CD4-positive, CD25-positive, alpha-beta regulatory T cell (primary cell): ENCODE data around the gene RPS13. TPM values are rescaled to one million over a fixed set of nuclear protein-coding genes. Genes with fewer than 3 reads are reported as not detected.
A peak's percentile ranks its signal among the peaks of the same experiment; 100 is the strongest.
"Not testable (repeated sequence)": the region's sequence is repeated elsewhere in the genome, so short reads cannot be mapped to it uniquely, and the experiment has no call there.

Experiments
- ATAC-seq, 2 donors: fragments of 150-1000 bp; cut with Tn5 transposase; one replicate each; pipeline ENCODE4 v1.10.0; 2021; ENCODE audit warnings: low read depth in 2 of 2, moderate number of reproducible peaks in 2 of 2, moderate library complexity in 1 of 2
- DNase-seq, 3 donors: peaks; one replicate each; pipeline versions ENCODE4 v3.0.0 to v3.0.0-alpha.2; 2012 to 2022; ENCODE audit warnings: mixed read lengths in 1 of 3
- H3K27ac ChIP-seq: one replicate; pipeline ENCODE4 v1.7.0; 2013; ENCODE audit warnings: mild to moderate bottlenecking, low read length; ENCODE audit not compliant: insufficient read depth, poor library complexity, severe bottlenecking
- H3K27me3 ChIP-seq: one replicate; pipeline ENCODE4 v1.7.0; 2013; ENCODE audit warnings: low read length; ENCODE audit not compliant: control insufficient read depth, insufficient read depth
- H3K36me3 ChIP-seq: one replicate; pipeline ENCODE4 v1.7.0; 2013; ENCODE audit warnings: mild to moderate bottlenecking, low read length, moderate library complexity; ENCODE audit not compliant: control insufficient read depth, insufficient read depth
- H3K4me1 ChIP-seq: 2 replicates; pipeline ENCODE4 v1.7.0; 2013; ENCODE audit warnings: mild to moderate bottlenecking, low read length; ENCODE audit not compliant: insufficient read depth, control insufficient read depth, poor library complexity, severe bottlenecking
- H3K4me3 ChIP-seq: one replicate; pipeline ENCODE4 v1.7.0; 2013; ENCODE audit warnings: low read depth, mild to moderate bottlenecking, low read length, moderate library complexity
- H3K9me3 ChIP-seq, 2 experiments: 1 replicate in 1 of 2; 2 replicates in 1 of 2; pipeline ENCODE4 v1.7.0; 2013; ENCODE audit warnings: low read length in 2 of 2, mild to moderate bottlenecking in 1 of 2, moderate library complexity in 1 of 2; ENCODE audit not compliant: control insufficient read depth in 2 of 2
- H3K27ac Mint-ChIP-seq, 3 donors: one replicate each; pipeline ENCODE4 v1.8.0; 2020 to 2022; ENCODE audit warnings: mild to moderate bottlenecking in 3 of 3, mixed read lengths in 3 of 3, moderate library complexity in 2 of 3
- H3K27me3 Mint-ChIP-seq: one replicate; pipeline ENCODE4 v1.8.0; 2022; ENCODE audit warnings: mild to moderate bottlenecking, mixed read lengths
- H3K36me3 Mint-ChIP-seq: one replicate; pipeline ENCODE4 v1.8.0; 2020; ENCODE audit warnings: mixed read lengths
- H3K4me1 Mint-ChIP-seq, 4 donors: one replicate each; pipeline ENCODE4 v1.8.0; 2020 to 2022; ENCODE audit warnings: mixed read lengths in 4 of 4, mild to moderate bottlenecking in 1 of 4
- H3K4me3 Mint-ChIP-seq, 4 donors: one replicate each; pipeline ENCODE4 v1.8.0; 2020 to 2022; ENCODE audit warnings: mild to moderate bottlenecking in 4 of 4, mixed read lengths in 4 of 4, moderate library complexity in 3 of 4
- H3K9me3 Mint-ChIP-seq, 7 donors: one replicate each; pipeline ENCODE4 v1.8.0; 2020 to 2022; ENCODE audit warnings: mixed read lengths in 7 of 7, mild to moderate bottlenecking in 3 of 7, moderate library complexity in 2 of 7
- polyA plus RNA-seq, 4 donors: library from polyadenylated mRNA; unstranded; fragments of 300-500 nt; fragmentation: Illumina TruSeq; gene quantifications; one replicate each; pipeline ENCODE4 v1.2.3, GENCODE V29; 2021
- total RNA-seq: library from RNA; stranded (reverse); gene quantifications from one replicate; pipeline ENCODE4 v1.2.3, GENCODE V29; 2022

The RPS13 gene
- total and polyA plus RNA-seq, 5 donors from 2014 or later, result 1,120 to 2,526 (median 1,842) TPM

- H3K27ac Mint-ChIP-seq, H3K27me3 ChIP-seq, H3K4me3 Mint-ChIP-seq, ATAC-seq, H3K36me3 ChIP-seq, H3K9me3 Mint-ChIP-seq, H3K4me1 ChIP-seq, H3K27me3 Mint-ChIP-seq, H3K4me1 Mint-ChIP-seq, H3K4me3 ChIP-seq, DNase-seq, H3K9me3 ChIP-seq, H3K36me3 Mint-ChIP-seq, H3K27ac ChIP-seq: not testable (repeated sequence)
Observed at GRCh38 chr11:17034027-17034426, 43.4 kb downstream of the RPS13 start.

GRCh38 chr11:17026487-17027082, 50.9 kb downstream of the RPS13 start:
- Histone ChIP-seq H3K4me1 (no peaks in the 10 kb centered on the region), H3K36me3 (no peaks in the 10 kb centered on the region), H3K9me3 (no peaks in the 10 kb centered on the region), H3K4me3 (no peak overlapping the region), H3K27me3 (no peaks in the 10 kb centered on the region), H3K27ac (no peak overlapping the region)
- Mint-ChIP-seq H3K27me3 (no peaks in the 10 kb centered on the region), H3K27ac (no peak overlapping the region), H3K9me3 (peaks cover 0 to 4% (median 0%) of the 10 kb centered on the region in 7 donors), H3K4me3 (no peak overlapping the region), H3K36me3 (peaks cover 5% of the 10 kb centered on the region), H3K4me1 (no peaks in the 10 kb centered on the region)
- DNase-seq (no peak), ATAC-seq (no peak)

- no peaks in the 10 kb centered on the region for H3K9me3 ChIP-seq
- no peak overlapping the region for H3K4me3 ChIP-seq
- no peaks in the 10 kb centered on the region for H3K4me1 Mint-ChIP-seq
- H3K27ac ChIP-seq, result no peak overlapping the region
- H3K36me3 ChIP-seq, result no peaks in the 10 kb centered on the region
- no peak for ATAC-seq
- H3K4me3 Mint-ChIP-seq, result no peak overlapping the region
- peaks cover 0 to 2% (median 0%) of the 10 kb centered on the region in 7 donors for H3K9me3 Mint-ChIP-seq
- peaks cover 5% of the 10 kb centered on the region for H3K36me3 Mint-ChIP-seq
- no peaks in the 10 kb centered on the region for H3K27me3 ChIP-seq
- DNase-seq, result no peak
- no peaks in the 10 kb centered on the region for H3K4me1 ChIP-seq
- H3K27me3 Mint-ChIP-seq, result no peaks in the 10 kb centered on the region
- H3K27ac Mint-ChIP-seq, result peak overlapping the region in 1 of 3 donors; percentile 48
Observed at GRCh38 chr11:17024924-17025323, 52.5 kb downstream of the RPS13 start.

Other genes with a start within 250 kb of the RPS13 start
- gene PLEKHA7, start 63.3 kb downstream of the RPS13 start, total RNA-seq, result 1.8 TPM
- 1 to 10 TPM in 1 of 4 donors, under 1 TPM in 3; 0.48 to 1.1 (median 0.61) TPM for gene PLEKHA7, start 63.3 kb downstream of the RPS13 start, polyA plus RNA-seq
- gene PIK3C2A, start 130.3 kb upstream of the RPS13 start, total RNA-seq, result 34.4 TPM
- 10 to 100 TPM in 1 of 4 donors, 1 to 10 TPM in 3; 5.6 to 10.3 (median 8.9) TPM for gene PIK3C2A, start 130.3 kb upstream of the RPS13 start, polyA plus RNA-seq
- 34.7 TPM for gene NUCB2, start 199.1 kb upstream of the RPS13 start, total RNA-seq
- 10 to 100 TPM; 58.7 to 88.2 (median 74.2) TPM for gene NUCB2, start 199.1 kb upstream of the RPS13 start, polyA plus RNA-seq